Right ventricle myocardium inferior (tissue), 1 donor: ENCODE results near the gene TEDC1. TPM values are rescaled to one million over a fixed set of nuclear protein-coding genes. Genes with fewer than 3 reads are reported as not detected.
A peak's percentile ranks its signal among the peaks of the same experiment; 100 is the strongest.

Experiments used
- ATAC-seq: fragments of 200-7000 bp; cut with Tn5 transposase; one replicate; pipeline ENCODE4 v1.9.1; 2020; ENCODE audit warnings: mild to moderate bottlenecking, moderate library complexity
- DNase-seq: peaks from one replicate; pipeline ENCODE4 v3.0.0; 2021; ENCODE audit errors: missing footprints
- intact Hi-C: fragments of 100-400 bp; cut with DNase I; formaldehyde crosslinking; loops from one replicate; pipeline ENCODE4 v1.11.0; 2022
- total RNA-seq: library from RNA; stranded (reverse); fragmentation: NEBNext Ultra II Directional; extraction: Animal tissue kit (Norgen Biotek cat#: 25700); gene quantifications from one replicate; pipeline ENCODE4 v1.2.1, GENCODE V29; 2021
- donor health status: DM: no; HTN: yes; CAD: no; lungs with severe emphysema.

Gene TEDC1
- total RNA-seq, 1 donor from 2014 or later: 6.4 TPM

DNA sequence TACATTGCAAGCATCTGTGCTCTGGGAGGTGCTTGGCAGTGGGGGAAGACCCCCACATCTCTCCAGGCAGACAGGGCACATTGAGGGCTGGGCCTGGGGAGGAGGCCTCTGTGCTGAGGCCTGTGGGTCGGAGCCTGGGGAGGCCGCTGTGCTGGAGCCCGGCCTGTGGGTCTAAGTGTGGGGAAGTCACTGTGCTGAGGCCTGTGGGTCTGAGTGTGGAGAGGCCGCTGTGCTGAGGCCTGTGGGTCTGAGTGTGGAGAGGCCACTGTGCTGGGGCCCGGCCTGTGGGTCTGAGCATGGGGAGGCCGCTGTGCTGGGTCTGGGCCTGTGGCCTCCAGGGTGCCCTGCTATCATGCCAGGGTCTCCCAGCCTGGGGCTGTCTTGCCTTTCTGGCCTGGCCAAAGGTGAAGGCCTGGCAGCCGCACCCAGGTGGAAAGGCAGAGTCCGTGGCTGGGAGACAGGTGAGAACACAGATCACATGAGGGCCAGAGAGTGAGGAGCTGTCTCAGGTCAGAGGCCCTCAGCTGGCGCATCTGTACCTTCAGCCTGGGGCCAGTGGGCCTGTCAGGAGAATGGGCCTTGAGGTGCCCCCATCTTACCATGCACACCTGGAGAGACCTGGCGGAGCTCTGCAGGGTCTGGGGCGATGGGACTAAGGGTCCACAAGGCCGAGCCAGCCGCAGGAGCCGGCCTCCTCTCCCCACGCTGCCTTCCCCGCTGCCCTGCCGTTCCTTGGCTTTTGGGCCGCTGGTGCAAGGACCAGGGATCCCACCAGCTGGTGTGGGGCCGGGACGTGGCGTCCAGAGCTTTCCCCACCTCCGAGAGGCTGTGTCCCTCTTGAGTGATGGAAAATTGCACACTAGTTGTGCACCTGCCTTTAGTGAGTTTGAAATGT lies 35.0 kb upstream of the TEDC1 start:
- no peak for ATAC-seq
- DNase-seq: peak; percentile 50
- intact Hi-C loops: no loop called here

DNA sequence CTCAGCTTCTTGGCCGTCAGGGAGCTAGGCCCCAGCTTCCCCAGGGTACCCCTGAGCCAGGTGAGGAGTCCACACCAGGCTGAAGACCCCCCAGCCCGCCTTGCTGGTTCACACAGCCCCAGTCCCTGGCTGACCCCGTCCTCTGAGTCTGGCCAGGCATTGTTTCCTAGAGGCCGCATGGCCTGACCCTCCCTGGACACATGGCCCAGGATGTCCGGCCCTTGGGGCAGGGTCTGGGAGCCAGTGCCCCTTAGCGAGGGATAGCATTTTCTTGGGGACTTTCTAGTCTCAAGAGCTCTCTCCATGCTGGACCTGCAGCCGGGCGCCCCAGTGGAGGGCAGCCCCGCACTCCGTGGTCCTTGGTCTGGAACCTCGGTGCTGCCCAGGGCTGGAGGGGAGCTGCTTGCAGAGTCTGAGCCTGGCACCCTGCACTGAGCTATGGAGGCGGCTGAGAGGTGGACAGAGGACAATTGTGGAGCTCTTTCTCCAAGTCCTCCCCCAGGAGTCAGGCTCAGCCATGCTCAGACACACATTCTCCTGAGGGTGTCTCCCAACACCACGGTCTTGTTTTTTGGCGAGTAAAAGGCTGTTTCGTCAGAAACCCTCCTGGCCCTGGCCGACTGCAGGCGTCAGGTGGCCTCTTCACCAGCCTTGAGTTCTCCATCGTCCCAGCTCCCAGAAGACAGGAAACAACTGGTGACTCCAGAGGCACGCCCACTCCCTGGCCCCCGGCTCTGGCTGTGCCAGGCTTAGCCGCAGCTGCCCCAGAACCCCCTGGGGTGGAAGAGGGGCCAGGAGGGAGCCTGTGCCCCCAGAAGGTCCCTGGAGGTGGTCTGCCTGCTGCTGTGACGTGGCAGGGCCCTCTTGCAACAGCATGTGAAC lies 34.1 kb upstream of the TEDC1 start:
- intact Hi-C loops: no loop called here
- ATAC-seq (peak; percentile 14), DNase-seq (peak; percentile 60)

DNA sequence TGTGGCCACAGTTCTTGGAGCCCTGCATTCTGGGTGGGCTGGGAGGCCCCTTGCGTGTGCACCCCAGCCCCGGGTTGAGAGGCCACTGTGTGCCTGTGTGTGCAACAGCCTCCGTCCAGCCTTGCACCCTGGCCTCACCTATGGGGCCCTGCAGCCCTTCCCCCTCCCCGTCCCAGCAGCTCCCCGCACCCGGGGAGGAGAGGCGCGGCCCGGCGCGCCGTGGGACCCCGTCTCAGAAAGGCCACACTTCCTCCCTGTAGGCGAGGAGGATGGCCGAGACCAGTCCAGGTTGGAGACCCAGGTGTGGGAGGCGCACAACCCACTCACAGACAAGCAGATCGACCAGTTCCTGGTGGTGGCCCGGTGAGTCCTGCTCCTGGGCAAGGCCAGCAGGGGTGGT lies 33.0 kb upstream of the TEDC1 start:
- DNase-seq (peak; percentile 60), ATAC-seq (no peak)
- intact Hi-C loops: no loop called here

DNA sequence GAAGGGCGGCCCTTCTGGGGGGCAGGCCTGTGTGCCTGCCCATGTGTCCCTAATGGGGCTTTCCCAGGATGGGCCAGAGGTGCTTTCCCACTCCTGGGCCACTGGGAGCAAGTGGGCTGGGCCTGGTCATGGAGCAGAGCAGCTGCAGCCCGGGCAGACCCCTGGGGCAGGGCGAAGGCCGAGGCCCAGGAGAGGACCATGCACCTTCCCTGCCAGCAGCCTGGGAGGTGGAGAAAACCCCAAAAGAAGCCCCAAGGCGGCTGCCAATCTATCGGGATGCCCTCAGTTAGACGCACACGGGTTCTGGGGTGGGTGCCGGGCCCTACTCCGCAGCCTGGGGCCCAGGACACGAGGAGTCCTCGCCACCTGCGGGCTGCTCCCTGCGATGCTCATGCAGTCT lies 32.5 kb upstream of the TEDC1 start:
- intact Hi-C loops: no loop called here
- DNase-seq (peak; percentile 32), ATAC-seq (no peak)

DNA sequence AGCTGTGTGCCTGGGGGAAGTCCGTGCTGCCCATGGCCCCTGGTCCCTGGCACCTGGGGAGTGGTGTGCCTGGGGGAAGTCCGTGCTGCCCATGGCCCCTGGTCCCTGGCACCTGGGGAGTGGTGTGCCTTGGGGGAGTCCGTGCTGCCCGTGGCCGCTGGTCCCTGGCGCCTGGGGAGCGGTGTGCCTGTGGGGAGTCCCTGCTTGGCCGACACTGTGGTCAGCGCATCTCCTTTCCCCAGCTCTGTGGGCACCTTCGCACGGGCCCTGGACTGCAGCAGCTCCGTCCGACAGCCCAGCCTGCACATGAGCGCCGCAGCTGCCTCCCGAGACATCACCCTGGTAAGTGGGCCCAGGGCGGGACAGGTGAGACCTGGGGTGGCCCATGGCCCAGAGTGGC lies 30.9 kb upstream of the TEDC1 start:
- ATAC-seq: no peak
- intact Hi-C loops: no loop called here
- DNase-seq: no peak

DNA sequence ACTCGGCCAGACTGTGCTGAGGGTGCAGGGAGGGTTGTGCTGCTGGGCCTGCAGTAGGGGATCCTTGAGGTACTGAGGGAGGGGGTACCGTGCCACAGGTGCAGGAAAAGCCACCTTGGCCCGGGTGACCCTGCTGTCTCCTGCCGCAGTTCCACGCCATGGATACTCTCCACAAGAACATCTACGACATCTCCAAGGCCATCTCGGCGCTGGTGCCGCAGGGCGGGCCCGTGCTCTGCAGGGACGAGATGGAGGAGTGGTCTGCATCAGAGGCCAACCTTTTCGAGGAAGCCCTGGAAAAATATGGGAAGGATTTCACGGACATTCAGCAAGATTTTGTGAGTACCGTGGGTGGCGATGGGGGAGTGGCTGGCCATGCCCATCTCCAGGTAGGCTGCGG lies 30.4 kb upstream of the TEDC1 start:
- no peak for ATAC-seq
- intact Hi-C loops: no loop called here
- no peak for DNase-seq

DNA sequence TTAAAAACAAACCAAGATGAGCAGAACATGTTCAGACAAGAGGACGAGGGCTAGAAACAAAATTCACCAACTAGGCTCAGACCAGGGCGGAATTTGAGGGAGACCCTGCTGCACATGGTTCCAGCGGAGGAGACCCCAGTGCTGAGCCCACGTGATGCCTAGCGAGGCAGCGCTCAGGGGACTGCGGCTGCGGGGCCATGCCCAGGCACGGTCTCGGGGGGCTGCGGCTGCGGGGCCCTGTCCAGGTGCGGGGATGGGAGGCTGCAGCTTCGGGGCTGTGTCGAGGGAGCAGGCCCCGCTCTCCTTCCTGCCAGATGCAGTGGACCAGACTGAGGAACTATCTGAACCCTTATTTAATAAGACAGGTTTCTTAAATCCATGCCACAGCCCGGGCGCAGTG lies 29.1 kb upstream of the TEDC1 start:
- DNase-seq (no peak), ATAC-seq (no peak)
- intact Hi-C loops: no loop called here

DNA sequence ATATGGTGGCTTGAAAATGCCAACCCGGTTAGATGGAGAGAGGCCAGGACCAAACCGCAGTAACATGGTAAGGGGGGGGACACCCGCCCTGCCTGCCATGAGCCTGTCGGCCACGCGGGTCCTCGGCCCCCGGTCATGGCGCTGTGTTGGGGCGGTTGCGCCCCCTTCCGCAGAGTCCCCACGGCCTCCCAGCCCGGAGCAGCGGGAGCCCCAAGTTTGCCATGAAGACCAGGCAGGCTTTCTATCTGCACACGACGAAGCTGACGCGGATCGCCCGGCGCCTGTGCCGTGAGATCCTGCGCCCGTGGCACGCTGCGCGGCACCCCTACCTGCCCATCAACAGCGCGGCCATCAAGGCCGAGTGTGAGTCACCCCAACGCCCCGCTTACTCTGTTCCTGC lies 26.5 kb upstream of the TEDC1 start:
- ATAC-seq (no peak), DNase-seq (no peak)
- intact Hi-C loops: no loop called here

DNA sequence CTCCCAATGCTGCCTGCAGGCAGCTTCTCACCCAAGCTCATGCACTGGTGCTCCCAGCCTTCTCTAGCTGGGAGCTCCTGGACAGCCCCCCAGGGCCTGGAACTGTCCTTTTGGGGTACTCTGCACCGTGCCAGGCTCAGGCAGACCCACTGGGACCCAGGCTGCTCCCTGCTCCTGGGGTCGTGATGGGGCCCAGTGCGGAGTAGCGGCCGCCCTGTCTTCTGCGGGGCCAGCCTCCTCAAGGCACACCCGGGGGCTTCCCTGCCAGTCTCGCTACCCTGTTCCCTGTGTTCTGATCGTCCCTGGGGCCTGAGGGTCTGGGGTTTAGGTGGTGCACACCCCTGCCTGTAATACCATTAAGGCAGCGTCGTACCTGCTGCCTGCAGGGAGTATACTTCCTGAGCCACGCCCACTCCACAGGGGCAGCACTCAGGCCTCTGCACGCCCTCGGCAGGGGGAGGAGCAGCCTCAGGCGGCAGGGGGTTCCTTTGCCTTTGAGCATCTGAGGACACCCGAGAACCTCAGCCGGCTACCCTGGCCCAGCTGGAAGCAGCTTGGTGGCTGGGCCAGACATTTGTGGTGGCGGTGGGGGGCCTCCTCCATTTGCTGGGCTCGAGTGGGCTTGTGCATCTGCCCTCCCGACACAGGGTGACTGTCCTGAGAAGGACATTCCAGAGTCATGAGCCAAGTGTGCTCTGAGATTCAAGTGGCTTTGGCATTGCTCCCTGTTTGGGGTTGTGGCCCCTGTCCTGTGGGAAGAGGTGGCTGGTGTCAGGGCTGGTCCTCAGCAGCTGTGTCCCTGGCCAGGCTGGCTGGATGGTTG lies 25.6 kb upstream of the TEDC1 start:
- intact Hi-C loops: no loop called here
- ATAC-seq (peak; percentile 53), DNase-seq (no peak)

DNA sequence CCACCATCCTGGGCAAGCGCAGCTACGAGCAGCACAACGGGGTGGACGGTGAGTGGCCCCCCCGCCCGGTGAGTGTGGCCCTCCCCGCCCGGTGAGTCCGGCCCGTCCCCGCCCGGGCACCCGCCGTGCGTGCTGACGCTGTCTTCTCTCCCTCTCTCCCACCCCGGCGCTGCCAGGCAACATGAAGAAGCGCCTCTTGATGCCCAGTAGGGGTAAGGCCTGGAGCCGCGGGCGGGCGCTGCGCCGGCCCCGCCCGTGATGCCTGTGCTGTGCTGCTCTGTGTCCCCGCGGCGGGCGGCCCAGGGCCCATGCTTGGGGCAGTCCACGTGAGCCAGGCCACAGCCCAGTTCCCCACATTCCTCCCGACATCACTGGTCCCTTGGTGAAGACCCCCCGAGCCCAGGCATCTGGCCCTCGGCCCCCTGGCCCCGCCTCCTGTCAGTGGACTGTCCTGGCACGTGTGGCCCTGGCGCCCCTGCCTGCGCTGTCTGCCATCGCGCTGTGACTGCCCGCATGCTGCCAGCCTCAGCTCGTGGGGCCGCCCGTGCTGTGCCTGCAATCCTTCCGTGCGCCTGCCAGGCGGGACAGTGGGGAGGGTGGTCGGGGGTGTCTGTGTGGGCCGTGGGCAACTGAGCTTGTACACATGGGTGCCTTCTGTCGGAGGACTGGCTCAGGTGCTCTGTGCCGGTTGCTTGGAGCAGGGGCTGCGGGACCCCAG lies 24.4 kb upstream of the TEDC1 start:
- DNase-seq (peak; percentile 89), ATAC-seq (peak; percentile 59)
- intact Hi-C loops: no loop called here

DNA sequence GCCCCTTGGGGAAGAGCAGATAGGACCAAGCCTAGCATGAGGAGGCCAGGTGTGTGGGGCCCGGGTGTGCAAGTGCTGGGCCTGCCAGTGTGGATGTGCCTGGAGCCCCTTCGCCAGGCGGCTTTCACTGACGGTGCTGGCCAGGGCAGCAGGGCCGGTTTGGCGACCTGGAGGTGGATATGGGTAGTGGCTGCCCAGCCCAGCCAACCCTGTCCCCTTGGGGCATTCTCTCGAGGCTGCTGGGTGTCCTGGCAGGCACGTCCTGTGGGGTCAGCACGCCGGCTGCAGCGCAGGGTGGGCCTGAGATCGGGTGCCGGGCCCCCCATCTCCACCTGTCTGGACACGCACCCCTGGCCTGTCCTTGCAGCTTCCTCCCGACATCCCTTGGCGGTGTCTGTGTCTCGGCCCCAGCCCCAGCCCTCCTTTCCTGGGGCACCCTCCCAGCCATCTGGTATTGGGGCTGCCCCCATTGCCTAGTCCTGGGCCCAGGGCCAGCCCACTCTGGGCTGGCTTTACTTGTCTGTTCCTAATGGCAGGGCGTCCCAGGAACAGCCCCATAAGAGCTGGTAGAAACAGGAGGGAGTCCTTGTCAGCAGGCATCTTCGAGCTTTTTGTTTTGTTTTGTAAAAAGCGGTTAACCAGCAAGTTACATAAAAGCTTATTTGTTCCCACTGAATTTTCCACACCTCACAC lies 23.7 kb upstream of the TEDC1 start:
- no peak for ATAC-seq
- intact Hi-C loops: no loop called here
- DNase-seq: no peak

DNA sequence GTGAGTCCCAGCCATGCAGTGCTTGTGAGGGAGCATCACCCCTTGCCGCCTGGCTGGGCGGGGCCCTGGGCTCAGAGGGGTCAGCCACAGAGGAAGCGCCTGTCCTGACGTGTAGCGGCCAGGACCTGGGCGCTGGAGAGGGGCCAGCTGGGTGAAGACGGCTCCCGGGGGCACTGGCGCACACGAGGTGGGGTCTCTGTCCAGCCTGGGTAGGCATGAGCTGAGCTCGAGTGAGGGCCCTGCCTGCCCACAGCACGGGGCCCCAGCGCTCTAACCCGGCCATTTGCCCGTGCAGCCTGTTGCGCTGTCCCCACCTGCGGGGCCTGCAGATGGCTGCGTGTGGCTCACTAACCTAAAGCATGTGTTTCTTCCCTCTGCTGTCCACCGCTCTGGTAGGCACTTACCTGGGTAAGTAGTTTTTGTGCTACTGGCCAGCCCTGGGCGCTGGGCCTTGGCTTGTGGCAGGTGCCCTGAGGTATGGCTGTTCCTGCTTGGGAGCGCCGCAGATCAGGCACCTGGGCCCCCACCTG lies 23.0 kb upstream of the TEDC1 start:
- no peak for ATAC-seq
- no peak for DNase-seq
- intact Hi-C loops: no loop called here

DNA sequence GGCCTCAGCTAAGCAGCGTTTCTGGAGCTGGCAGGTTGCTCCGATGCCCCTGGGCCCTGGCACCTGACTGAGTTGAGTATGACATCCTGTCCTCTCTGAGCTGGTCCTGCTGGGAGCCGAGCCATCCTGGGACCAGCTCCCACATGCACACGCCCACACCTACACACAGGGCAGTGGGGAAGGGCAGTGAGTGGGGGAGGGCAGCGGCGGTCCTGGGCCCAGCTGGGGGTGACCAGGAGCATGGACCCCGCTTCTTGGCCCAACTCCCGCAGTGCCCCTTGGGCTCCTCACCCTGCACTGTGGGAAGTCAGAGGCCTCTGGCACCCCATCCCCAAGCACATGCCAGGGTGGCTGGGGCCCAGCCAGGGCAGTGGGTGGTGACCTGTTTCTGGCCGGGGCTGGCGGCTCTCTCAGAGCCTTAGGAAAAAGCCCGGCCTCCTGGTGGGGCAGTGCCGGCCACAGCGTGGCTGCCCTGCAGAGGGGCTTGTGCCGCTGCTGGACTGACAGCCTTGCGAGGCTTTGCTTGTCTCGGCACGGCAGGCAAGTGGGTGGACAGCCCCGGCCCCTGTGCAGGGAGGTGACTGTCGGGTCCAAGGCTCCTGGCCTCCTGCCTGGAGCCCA lies 22.3 kb upstream of the TEDC1 start:
- ATAC-seq: peak; percentile 7
- intact Hi-C loops: no loop called here
- no peak for DNase-seq

DNA sequence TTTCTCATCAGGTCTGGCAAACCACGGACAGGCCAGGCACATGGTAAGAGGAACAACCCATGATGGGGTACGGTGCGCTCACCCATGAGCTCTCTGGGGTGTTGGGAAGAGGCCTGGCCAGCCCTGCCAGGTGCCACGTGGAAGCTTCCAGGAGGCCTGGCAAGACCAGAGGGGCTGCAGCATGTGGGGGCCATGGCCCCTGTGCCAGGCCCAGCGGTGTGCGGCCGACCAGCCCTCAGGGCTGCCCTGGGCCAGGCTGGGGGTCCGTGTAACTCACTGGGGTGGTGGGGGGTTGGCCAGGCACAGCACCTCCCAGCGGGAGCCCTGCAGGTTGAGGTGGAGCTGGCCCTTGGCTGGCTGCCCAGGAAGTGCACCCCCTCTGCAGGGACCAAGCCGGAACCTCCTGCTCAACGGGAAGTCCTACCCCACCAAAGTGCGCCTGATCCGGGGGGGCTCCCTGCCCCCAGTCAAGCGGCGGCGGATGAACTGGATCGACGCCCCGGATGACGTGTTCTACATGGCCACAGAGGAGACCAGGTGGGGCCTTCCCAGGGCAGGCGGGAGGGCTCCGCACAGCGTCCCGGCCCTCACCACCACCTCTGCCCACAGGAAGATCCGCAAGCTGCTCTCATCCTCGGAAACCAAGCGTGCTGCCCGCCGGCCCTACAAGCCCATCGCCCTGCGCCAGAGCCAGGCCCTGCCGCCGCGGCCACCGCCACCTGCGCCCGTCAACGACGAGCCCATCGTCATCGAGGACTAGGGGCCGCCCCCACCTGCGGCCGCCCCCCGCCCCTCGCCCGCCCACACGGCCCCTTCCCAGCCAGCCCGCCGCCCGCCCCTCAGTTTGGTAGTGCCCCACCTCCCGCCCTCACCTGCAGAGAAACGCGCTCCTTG lies 21.3 kb upstream of the TEDC1 start:
- intact Hi-C loops: loop anchor here (10.0 kb wide), 2 partner anchors 375 to 745 kb away; partner anchors contain the start of gene ADSS1
- DNase-seq: peak; percentile 80
- ATAC-seq: no peak

DNA sequence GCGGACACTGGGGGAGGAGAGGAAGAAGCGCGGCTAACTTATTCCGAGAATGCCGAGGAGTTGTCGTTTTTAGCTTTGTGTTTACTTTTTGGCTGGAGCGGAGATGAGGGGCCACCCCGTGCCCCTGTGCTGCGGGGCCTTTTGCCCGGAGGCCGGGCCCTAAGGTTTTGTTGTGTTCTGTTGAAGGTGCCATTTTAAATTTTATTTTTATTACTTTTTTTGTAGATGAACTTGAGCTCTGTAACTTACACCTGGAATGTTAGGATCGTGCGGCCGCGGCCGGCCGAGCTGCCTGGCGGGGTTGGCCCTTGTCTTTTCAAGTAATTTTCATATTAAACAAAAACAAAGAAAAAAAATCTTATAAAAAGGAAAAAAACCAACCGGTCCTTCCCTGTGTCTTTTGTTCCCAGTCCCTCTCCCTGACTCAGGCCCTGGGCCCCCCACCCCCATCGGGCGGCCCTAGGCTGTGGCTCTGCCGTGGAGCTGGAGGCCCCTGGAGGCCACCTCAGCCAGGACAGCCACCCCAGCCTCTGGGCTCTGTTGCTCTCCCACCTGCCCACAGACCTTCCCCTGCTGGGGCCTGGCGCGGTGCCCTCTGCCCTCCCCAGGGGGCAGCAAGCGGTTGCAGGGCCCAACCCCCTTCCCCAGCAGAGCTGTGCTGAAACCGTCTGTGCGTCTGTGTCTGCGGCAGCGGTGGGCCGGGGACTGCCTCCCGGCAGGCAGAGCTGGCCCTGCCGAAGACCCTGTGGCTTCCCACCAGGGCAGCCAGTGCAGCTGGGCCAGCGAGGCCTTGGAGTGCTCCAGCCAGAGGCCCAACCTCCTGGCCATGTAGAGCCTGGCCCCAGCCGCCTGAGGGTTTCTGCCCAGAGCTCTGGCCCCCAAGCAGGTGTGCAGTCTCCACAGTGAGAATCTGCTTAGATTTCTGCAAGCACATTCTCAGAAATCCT lies 20.4 kb upstream of the TEDC1 start:
- intact Hi-C loops: loop anchor here (10.0 kb wide), 2 partner anchors 376 to 746 kb away; partner anchors contain the start of gene ADSS1
- ATAC-seq (no peak), DNase-seq (no peak)
